Dendritic cell treated with granulocyte-macrophage colony-stimulating factor and Interleukin-4, amounts not matched to agents 40 ng/mL and 50 ng/mL, for 4 days (primary cell): Measurements from ENCODE around the gene EHD1.

ENCODE experiments used
- H3K27ac Mint-ChIP-seq: one replicate; pipeline ENCODE4 v1.8.0; 2022; ENCODE audit warnings: mild to moderate bottlenecking, mixed read lengths
- H3K27me3 Mint-ChIP-seq: one replicate; pipeline ENCODE4 v1.8.0; 2022; ENCODE audit warnings: mild to moderate bottlenecking, mixed read lengths
- H3K36me3 Mint-ChIP-seq: one replicate; pipeline ENCODE4 v1.8.0; 2022; ENCODE audit warnings: low read depth, mixed read lengths
- H3K4me1 Mint-ChIP-seq: one replicate; pipeline ENCODE4 v1.8.0; 2022; ENCODE audit warnings: low read depth, mixed read lengths
- H3K4me3 Mint-ChIP-seq: one replicate; pipeline ENCODE4 v1.8.0; 2022; ENCODE audit warnings: mild to moderate bottlenecking, moderate library complexity, mixed read lengths
- H3K9me3 Mint-ChIP-seq: one replicate; pipeline ENCODE4 v1.8.0; 2022; ENCODE audit warnings: mixed read lengths
- intact Hi-C: fragments of 100-400 bp; cut with micrococcal nuclease; formaldehyde crosslinking; loops from one replicate; pipeline ENCODE4 v1.15.0; 2022

The EHD1 gene

DNA sequence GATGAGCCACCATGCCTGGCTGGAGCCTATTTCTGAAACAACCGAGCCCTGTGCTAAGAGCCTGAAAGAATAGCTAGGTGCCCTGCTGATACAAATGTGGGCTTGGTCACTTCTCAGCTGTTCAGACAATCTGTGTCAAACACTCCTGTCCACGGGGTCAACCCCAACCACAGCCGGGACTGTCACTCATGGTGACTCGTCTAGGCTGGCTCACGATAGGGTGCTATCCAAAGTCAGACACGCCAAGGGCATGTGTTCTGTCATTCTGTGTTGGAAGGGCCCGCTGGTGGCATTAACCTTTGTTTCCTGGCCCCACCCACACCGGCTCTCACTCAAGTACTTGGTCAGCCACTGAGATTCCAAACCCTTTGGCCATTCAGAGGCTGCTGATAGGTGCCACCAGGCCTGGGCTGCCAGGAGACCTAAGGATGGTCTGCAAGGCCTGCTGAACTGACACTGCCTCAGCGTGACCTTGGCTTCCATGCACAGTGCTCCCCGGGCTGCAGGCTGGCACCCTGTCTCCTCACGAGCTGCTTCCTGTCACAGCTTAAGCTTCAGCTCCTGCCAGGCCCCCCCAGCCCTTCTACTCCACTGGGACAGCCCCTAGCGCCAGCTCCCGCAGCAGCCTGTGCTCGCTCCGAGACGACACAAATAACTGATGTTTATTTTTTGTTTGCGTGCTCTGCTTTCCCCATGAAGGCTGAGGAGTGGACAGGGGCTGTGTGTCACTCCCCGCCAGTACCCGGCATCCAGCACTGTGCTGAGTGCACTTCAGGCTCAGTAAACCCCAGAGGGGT, 19.8 kb downstream of the EHD1 start:
- intact Hi-C loops = no loop called here
- Mint-ChIP-seq H3K27ac (peak overlapping the region; percentile 67), H3K4me3 (peak overlapping the region; percentile 32), H3K9me3 (no peaks in the 10 kb centered on the region), H3K27me3 (peaks cover 11% of the 10 kb centered on the region), H3K4me1 (peaks cover 86% of the 10 kb centered on the region), H3K36me3 (peaks cover 52% of the 10 kb centered on the region)

DNA sequence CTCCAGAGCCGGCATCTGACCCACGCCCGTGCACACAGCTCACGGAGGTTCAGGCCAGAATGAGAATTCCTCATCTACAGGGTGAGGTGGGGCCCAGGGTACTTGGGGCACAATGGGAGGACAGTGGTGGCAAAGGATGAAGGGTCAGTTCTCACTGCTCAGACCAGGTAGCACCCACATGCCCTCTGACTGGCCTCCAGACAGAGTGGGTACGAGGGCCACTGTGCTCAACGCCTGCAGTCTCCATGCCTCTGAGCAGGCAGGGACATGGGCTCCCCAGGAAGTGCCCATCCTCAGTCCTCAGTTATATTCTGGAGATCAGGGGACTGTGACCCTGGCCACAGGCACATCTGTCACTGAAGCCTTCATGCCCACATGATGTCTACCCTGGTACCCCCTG, 20.9 kb downstream of the EHD1 start:
- Mint-ChIP-seq H3K4me1 (peaks cover 86% of the 10 kb centered on the region), H3K36me3 (peaks cover 58% of the 10 kb centered on the region), H3K27me3 (peaks cover 11% of the 10 kb centered on the region), H3K27ac (no peak overlapping the region), H3K4me3 (no peak overlapping the region), H3K9me3 (no peaks in the 10 kb centered on the region)
- intact Hi-C loops = no loop called here

DNA sequence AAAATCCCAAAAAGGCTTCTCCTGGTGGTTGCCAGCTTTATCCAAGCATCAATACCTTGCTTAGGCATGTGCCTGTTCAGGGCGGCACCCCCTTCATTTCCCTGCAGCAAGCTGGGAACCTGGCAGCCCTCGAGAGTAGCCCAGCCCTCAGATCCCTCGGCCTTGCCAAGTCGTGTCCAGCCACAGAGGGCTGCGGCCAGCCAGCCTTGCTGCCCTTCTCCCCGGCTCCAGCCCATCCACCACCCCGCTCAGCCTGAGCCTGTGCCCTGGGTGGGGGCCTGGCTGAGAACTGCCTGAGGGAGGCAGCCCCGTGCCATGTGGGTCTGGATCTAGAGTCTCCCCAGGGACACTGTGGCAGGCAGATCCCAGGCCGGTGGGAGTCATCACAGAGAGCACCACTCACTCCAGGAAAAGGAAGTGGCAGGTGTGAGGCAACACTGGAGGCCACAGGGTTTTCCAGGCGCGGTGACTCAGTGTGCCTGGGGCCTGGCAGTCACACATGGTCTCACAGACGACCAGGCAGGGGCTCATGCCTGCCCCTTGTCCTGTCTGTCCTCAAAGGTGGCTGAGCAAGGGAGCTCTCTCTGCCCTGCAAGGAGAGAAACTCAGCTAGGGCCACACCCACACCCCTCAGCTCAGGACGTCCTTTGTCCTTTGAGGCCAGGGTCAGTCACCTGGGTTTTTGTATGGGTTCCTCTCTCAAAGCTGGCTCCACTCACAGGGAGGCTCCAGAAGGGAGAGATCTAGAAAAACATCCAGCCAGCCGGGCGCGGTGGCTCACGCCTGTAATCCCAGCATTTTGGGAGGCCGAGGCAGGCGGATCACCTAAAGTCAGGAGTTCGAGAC, 21.8 kb downstream of the EHD1 start:
- Mint-ChIP-seq H3K9me3 (no peaks in the 10 kb centered on the region), H3K36me3 (peaks cover 58% of the 10 kb centered on the region), H3K27me3 (peaks cover 15% of the 10 kb centered on the region), H3K4me3 (no peak overlapping the region), H3K27ac (peak overlapping the region; percentile 87), H3K4me1 (peaks cover 88% of the 10 kb centered on the region)
- intact Hi-C loops = no loop called here

DNA sequence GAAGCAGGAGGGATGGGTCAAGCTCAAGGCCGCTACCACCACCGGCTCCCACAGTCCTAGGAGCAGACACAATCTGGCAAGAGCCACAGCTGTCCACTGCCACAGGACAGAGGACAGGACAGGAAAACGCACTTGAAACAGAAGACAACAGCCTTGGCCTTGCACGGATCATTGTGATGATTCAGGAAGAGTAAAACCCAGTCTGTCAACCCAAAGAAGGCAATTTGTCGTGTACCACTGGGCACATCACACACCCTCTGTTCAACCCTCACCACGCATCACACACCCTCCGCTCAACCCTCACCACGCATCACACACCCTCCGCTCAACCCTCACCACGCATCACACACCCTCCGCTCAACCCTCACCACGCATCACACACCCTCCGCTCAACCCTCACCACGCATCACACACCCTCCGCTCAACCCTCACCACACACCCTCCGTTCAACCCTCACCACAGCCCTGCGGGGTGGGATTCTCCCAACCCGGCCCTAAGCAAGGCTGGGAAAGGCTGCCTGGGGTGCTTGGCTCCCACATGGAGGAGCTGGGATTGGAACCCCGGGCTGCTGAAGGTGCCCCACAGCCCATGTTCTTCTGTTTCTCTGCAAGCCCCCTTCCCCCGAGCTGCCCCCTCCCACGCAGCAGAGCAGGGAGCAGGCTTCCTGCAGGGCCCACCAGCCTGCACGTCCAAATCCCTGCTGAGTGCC, 22.7 kb downstream of the EHD1 start:
- no peaks in the 10 kb centered on the region for H3K9me3 Mint-ChIP-seq
- intact Hi-C loops = no loop called here
- peaks cover 90% of the 10 kb centered on the region for H3K4me1 Mint-ChIP-seq
- peaks cover 16% of the 10 kb centered on the region for H3K27me3 Mint-ChIP-seq
- H3K4me3 Mint-ChIP-seq = peak overlapping the region; percentile 23
- peaks cover 58% of the 10 kb centered on the region for H3K36me3 Mint-ChIP-seq
- peak overlapping the region; percentile 87 for H3K27ac Mint-ChIP-seq

DNA sequence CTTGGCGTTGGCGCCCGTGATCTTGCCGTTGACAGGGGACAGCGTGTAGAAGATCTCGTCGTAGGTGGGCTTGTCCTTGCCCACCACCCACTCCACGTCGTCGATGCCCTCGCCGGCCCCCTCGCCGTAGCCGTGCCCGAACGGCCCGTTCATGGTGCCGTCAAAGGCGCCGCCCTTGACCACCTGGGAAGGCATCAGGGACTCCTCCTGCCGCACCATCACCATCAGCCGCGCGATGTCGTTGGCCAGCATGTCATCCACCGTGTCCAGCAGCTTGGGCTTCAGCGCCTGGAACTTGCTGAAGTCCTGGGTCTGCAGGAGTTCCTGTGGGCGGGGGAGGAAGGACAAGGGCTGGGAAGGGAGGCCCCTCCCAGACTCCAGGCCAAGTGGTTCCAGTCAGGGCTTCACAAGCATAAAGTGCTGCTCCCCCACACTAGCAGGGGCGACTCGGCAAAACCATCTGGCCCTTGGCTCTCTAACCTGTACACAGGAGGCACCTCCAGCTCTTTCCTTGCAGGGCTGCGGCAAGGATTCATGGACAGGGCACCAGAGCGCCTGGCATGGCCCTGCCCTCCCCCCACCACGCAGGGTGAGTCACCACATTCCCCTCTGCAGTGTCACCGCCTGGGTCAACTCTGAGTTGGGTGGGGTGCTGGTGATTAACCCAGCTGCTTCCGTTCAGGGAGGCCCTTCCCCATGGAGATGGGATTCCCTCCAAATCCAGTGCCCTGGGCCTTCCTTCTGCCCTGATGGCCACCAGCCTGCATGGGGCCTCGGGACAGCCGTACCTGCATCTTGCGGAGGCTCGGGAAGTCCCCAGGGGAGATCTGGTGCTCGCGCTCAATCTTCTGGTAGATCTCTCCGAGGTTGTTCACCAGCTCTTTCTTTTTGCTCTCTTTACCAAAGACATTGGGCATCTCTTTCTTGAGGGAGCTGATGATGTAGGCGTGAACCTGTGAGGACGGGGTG, 23.6 kb downstream of the EHD1 start:
- Mint-ChIP-seq H3K4me3 (peak overlapping the region; percentile 51), H3K4me1 (peaks cover 85% of the 10 kb centered on the region), H3K27me3 (peaks cover 13% of the 10 kb centered on the region), H3K27ac (peak overlapping the region; percentile 87), H3K36me3 (peaks cover 52% of the 10 kb centered on the region), H3K9me3 (no peaks in the 10 kb centered on the region)
- intact Hi-C loops = no loop called here

DNA sequence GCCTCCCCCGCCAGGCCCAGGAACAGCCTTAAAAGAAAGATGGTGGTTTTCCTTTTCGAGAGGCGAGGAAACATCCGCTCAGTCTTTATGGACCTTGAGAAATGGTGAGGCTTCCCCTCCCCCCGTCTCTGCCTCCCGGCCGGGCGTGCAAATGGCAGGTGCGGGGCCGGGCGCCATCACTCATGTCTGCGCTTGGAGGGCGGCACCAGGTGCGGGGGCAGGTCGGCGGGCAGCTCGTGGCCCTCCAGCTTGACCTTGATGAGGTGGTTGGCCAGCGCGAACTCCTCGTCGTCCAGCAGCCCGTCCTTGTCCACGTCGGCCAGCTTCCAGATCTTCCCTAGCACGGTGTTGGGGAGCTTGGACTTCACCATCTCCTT, 24.3 kb downstream of the EHD1 start:
- Mint-ChIP-seq H3K4me1 (peaks cover 85% of the 10 kb centered on the region), H3K4me3 (peak overlapping the region; percentile 51), H3K9me3 (no peaks in the 10 kb centered on the region), H3K27ac (peak overlapping the region; percentile 87), H3K27me3 (peaks cover 13% of the 10 kb centered on the region), H3K36me3 (peaks cover 46% of the 10 kb centered on the region)
- intact Hi-C loops = no loop called here

DNA sequence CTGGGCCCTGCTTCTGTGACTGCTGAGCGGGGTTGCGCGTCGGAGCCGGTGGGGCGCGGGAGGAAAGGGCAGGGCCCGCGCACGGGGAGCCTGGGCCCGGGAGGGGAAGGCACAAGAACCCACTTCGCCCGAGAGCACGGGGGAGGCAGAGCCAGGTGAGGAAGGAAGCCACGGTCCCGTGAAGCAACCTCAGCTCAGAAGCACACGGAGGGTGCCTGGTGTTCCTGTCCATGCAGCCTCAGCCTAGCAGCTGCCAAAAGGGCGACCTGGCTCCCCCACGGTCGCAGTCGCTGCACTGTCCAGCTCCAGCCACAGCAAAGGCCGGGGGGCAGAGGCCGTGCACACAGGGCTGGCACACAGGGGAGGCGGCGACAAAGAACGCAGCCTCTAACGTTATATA, 24.7 kb downstream of the EHD1 start:
- Mint-ChIP-seq H3K36me3 (peaks cover 43% of the 10 kb centered on the region), H3K4me3 (peak overlapping the region; percentile 27), H3K27me3 (peaks cover 15% of the 10 kb centered on the region), H3K27ac (peak overlapping the region; percentile 30), H3K4me1 (peaks cover 85% of the 10 kb centered on the region), H3K9me3 (no peaks in the 10 kb centered on the region)
- intact Hi-C loops = no loop called here

DNA sequence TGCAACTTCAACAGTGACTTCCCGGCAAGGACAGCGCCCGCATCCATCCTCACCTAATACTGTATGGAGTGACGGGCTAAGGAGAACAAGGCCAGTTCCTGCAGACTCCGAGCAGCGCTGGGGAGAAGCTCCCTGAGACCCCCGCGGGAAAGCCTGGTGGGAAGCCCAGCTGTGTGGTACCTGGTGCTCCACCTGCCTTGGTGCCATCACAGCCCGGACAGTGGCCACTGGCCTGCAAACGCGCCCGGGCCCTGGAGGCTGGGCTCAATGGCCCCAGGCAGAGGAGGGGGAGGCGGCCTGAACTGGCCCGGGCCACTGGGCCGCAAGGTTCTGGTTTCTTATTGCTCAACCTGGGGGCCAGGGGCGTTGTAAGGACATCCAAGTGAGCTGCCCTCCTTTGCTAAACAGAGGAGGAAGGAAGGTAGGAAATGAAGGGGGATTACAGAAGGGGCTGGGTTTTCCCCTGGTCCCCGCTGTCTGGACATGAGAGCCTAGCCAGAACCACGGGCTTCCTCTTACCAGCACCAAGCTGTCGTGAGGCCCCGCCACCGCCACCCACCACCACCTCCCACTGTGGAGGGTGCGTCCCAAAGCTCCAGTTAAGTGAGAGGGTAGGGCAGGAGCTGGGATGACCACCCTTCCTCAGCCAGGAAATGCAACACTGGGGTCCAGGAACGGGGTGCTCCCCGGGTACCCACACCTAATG, 25.5 kb downstream of the EHD1 start:
- H3K4me3 Mint-ChIP-seq = peak overlapping the region; percentile 15
- peaks cover 85% of the 10 kb centered on the region for H3K4me1 Mint-ChIP-seq
- H3K27me3 Mint-ChIP-seq = peaks cover 19% of the 10 kb centered on the region
- H3K9me3 Mint-ChIP-seq = no peaks in the 10 kb centered on the region
- intact Hi-C loops = no loop called here
- H3K36me3 Mint-ChIP-seq = peaks cover 43% of the 10 kb centered on the region
- H3K27ac Mint-ChIP-seq = peak overlapping the region; percentile 30

DNA sequence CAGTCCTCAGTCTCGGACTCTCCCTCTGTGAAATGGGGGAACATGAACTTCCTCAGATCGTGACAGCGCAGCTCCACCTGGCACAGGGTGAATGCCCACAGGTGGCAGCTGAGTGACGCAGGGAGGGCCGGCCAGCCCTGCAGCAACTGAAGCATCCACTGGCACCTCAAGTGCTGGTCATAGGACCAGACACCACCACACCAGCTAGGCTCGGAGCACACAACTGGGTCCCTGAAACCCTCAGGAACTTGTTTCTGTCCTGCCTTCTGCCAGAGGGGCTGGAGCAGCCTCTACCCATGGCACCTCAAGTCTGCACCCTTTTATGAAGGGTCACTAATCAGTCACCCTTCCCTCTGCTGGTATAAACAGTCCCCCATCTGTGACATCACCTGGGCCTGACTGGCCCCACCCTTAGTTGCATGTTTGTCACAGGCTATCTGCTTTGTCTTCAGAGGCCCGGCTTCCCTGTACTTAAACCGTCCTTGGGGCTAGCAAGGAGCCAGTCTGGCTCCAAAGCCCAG, 26.5 kb downstream of the EHD1 start:
- peaks cover 19% of the 10 kb centered on the region for H3K27me3 Mint-ChIP-seq
- no peaks in the 10 kb centered on the region for H3K9me3 Mint-ChIP-seq
- H3K27ac Mint-ChIP-seq = peak overlapping the region; percentile 30
- H3K4me1 Mint-ChIP-seq = peaks cover 86% of the 10 kb centered on the region
- H3K36me3 Mint-ChIP-seq = peaks cover 37% of the 10 kb centered on the region
- no peak overlapping the region for H3K4me3 Mint-ChIP-seq
- intact Hi-C loops = no loop called here

DNA sequence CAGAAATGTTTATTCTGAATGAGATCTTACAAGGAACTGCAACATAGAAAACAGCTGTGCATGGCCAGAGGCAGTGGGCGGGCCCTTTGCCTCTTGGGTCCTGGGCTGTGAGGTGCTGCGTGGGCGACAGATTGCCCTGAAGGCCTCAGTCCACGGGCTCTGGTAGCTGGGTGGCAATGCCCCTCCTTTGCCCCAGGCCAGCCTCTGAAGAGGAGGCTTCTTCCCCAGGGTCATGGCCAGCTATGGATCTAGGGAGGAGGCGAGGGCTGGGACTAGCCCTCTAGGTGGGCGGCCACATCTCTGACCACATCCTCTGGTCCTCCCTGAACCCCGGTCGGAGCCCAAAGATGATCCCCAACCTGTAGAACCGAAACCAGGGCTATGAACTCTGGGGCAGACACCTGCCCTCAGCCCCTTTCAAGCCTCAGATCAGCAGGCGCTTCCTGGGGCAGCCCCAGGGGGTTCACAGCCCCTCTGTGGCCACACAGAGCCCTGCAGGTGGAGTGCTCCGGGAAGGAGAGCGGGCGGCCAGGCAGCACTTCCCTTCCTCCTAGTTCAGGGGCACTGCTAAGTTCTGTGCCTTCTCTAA, 27.3 kb downstream of the EHD1 start:
- H3K27me3 Mint-ChIP-seq = peaks cover 19% of the 10 kb centered on the region
- H3K4me1 Mint-ChIP-seq = peaks cover 78% of the 10 kb centered on the region
- H3K9me3 Mint-ChIP-seq = no peaks in the 10 kb centered on the region
- intact Hi-C loops = no loop called here
- H3K36me3 Mint-ChIP-seq = peaks cover 30% of the 10 kb centered on the region
- H3K27ac Mint-ChIP-seq = peak overlapping the region; percentile 30
- H3K4me3 Mint-ChIP-seq = peak overlapping the region; percentile 34

DNA sequence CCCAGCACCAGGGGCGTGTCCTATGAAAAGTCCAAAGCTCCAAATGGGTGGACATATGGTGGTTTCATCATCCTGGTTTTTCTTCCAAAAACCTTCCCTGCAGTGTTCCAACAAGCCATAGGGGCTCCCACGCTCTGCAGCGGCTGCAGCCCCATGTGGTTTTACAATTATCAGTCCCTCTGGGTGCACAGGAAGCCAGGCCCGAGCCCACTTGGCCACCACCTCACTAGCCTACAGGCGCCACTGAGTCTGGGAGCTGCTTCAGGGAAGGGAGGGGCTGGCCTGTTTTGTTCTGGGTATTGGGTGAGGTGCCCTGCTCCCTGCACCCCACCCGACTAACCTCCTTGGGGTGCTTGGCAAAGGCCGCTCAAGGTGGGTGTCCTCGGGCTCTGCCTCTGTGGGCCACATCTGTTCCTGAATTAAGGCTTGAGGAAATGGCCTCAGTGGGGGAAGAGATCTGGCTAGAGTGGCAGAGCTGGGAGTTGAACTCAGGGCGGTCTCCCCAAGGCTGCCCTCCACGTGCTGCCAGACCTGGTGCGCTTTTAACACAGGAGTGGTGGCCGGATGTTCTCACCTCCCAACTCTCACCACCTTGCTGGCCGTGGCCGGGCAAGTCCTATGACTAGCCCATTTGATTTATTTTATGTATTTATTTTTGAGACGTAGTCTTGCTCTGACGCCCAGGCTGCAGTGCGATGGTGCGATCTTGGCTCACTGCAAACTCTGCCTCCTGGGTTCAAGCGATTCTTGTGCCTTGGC, 28.6 kb downstream of the EHD1 start:
- intact Hi-C loops = loop anchor here (5.0 kb wide), 3 partner anchors 148 to 268 kb away; partner anchors contain the start of genes ARL2, BATF2 and ZNHIT2
- Mint-ChIP-seq H3K4me3 (no peak overlapping the region), H3K4me1 (peaks cover 70% of the 10 kb centered on the region), H3K36me3 (peaks cover 17% of the 10 kb centered on the region), H3K27me3 (peaks cover 19% of the 10 kb centered on the region), H3K9me3 (no peaks in the 10 kb centered on the region), H3K27ac (no peak overlapping the region)
